Measurements from ENCODE around the gene SLC4A2. TPM values are rescaled to one million over a fixed set of nuclear protein-coding genes. Genes with fewer than 3 reads are reported as not detected.

SLC4A2 gene
- total RNA-seq, 2 donors from 2014 or later = 265 to 284 TPM

- no peak overlapping the region for H3K27ac Mint-ChIP-seq
- H3K4me3 ChIP-seq (ENCODE audit: low read length) = no peak overlapping the region
- peaks cover 30% of the 10 kb centered on the region for H3K36me3 Mint-ChIP-seq (ENCODE audit: low read depth)
- peaks cover 8% of the 10 kb centered on the region for H3K4me1 Mint-ChIP-seq
- H3K27me3 Mint-ChIP-seq (ENCODE audit: insufficient read depth) = no peaks in the 10 kb centered on the region
- DNase-seq = no peak
- WGBS, 2 experiments (ENCODE audit: insufficient coverage in 1 of 2, insufficient read length in 1 of 2) = 94% methylated on average over 5 of the region's 5 CpGs
- no peak overlapping the region for H3K27ac ChIP-seq (ENCODE audit: low read depth, low read length)
- no peaks in the 10 kb centered on the region for H3K9me3 ChIP-seq (ENCODE audit: control insufficient read depth, low read length)
- H3K9me3 Mint-ChIP-seq = no peaks in the 10 kb centered on the region
- no peak overlapping the region for H3K9ac ChIP-seq (ENCODE audit: extremely low read depth, low read length, poor library complexity, severe bottlenecking)
- H3K4me1 ChIP-seq (ENCODE audit: control insufficient read depth, insufficient read depth, low read length) = no peaks in the 10 kb centered on the region
- TF ChIP-seq, protein P1, sequence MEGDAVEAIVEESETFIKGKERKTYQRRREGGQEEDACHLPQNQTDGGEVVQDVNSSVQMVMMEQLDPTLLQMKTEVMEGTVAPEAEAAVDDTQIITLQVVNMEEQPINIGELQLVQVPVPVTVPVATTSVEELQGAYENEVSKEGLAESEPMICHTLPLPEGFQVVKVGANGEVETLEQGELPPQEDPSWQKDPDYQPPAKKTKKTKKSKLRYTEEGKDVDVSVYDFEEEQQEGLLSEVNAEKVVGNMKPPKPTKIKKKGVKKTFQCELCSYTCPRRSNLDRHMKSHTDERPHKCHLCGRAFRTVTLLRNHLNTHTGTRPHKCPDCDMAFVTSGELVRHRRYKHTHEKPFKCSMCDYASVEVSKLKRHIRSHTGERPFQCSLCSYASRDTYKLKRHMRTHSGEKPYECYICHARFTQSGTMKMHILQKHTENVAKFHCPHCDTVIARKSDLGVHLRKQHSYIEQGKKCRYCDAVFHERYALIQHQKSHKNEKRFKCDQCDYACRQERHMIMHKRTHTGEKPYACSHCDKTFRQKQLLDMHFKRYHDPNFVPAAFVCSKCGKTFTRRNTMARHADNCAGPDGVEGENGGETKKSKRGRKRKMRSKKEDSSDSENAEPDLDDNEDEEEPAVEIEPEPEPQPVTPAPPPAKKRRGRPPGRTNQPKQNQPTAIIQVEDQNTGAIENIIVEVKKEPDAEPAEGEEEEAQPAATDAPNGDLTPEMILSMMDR (conservative IDR thresholded peaks at IDR 0.05) = no peak
- H3K4me3 Mint-ChIP-seq = no peak overlapping the region
- H3K36me3 ChIP-seq (ENCODE audit: control insufficient read depth, insufficient read depth, low read length) = peaks cover 35% of the 10 kb centered on the region
- H3K27me3 ChIP-seq (ENCODE audit: control insufficient read depth, insufficient read depth, low read length, poor library complexity, severe bottlenecking) = no peaks in the 10 kb centered on the region
Observed at GRCh38 chr7:151094675-151095074, 35.3 kb downstream of the SLC4A2 start.

DNA sequence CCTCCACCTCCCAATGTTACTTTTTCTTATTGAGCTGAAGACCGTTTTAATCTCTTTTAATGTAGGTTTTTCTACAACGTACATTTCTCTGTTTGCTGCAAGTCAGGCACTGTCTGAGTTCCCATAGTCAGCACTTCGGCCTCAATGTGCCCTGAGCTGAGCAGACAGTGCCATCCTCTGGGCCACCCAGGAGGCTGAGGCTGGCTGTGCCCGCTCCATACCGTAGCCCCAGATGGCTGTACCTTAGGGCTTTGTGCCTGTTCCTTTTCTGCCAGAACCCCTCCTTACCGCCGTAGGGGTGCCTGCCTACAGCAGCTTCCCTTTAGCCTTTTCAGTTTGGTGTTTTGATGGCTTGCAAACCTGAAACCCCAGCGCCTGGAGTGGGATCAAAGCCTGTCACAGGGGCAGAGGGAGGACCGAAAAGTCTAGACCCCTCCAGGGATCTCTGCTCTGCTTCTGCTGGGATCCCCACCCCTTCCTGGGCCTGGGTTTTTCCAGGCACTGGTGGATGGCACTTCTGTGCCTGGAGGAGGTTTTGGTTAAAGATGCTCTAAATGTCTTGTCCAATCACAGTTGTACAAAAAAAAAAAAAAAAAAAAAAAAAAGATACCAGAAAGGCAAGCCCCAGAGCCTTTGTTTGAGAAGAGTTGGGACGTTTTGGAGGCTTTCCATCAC, 35.9 kb downstream of the SLC4A2 start:
- Histone ChIP-seq H3K27me3 (ENCODE audit: control insufficient read depth, insufficient read depth, low read length, poor library complexity, severe bottlenecking) (no peaks in the 10 kb centered on the region), H3K4me3 (ENCODE audit: low read length) (no peak overlapping the region), H3K27ac (ENCODE audit: low read depth, low read length) (no peak overlapping the region), H3K36me3 (ENCODE audit: control insufficient read depth, insufficient read depth, low read length) (peaks cover 38% of the 10 kb centered on the region), H3K4me1 (ENCODE audit: control insufficient read depth, insufficient read depth, low read length) (no peaks in the 10 kb centered on the region), H3K9ac (ENCODE audit: extremely low read depth, low read length, poor library complexity, severe bottlenecking) (no peak overlapping the region), H3K9me3 (ENCODE audit: control insufficient read depth, low read length) (no peaks in the 10 kb centered on the region)
- DNase-seq = no peak
- Mint-ChIP-seq H3K27ac (no peak overlapping the region), H3K27me3 (ENCODE audit: insufficient read depth) (no peaks in the 10 kb centered on the region), H3K4me1 (peaks cover 6% of the 10 kb centered on the region), H3K4me3 (no peak overlapping the region), H3K36me3 (ENCODE audit: low read depth) (peaks cover 29% of the 10 kb centered on the region), H3K9me3 (no peaks in the 10 kb centered on the region)
- TF ChIP-seq, protein P1 (conservative IDR thresholded peaks at IDR 0.05) = no peak
- WGBS, 2 experiments (ENCODE audit: insufficient coverage in 1 of 2, insufficient read length in 1 of 2) = 93 to 95% methylated on average over 8 to 10 of the region's 10 CpGs

GRCh38 chr7:151095828-151096475, 36.6 kb downstream of the SLC4A2 start:
- no peaks in the 10 kb centered on the region for H3K4me1 ChIP-seq (ENCODE audit: control insufficient read depth, insufficient read depth, low read length)
- Mint-ChIP-seq H3K4me3 (no peak overlapping the region), H3K36me3 (ENCODE audit: low read depth) (peaks cover 29% of the 10 kb centered on the region), H3K4me1 (peaks cover 6% of the 10 kb centered on the region), H3K27me3 (ENCODE audit: insufficient read depth) (no peaks in the 10 kb centered on the region), H3K27ac (no peak overlapping the region), H3K9me3 (no peaks in the 10 kb centered on the region)
- WGBS, 2 experiments (ENCODE audit: insufficient coverage in 1 of 2, insufficient read length in 1 of 2) = 94 to 95% methylated on average over 15 to 17 of the region's 17 CpGs
- TF ChIP-seq, protein P1 (conservative IDR thresholded peaks at IDR 0.05) = no peak
- peaks cover 36% of the 10 kb centered on the region for H3K36me3 ChIP-seq (ENCODE audit: control insufficient read depth, insufficient read depth, low read length)
- H3K9ac ChIP-seq (ENCODE audit: extremely low read depth, low read length, poor library complexity, severe bottlenecking) = no peak overlapping the region
- no peaks in the 10 kb centered on the region for H3K9me3 ChIP-seq (ENCODE audit: control insufficient read depth, low read length)
- no peaks in the 10 kb centered on the region for H3K27me3 ChIP-seq (ENCODE audit: control insufficient read depth, insufficient read depth, low read length, poor library complexity, severe bottlenecking)
- no peak for DNase-seq
- no peak overlapping the region for H3K27ac ChIP-seq (ENCODE audit: low read depth, low read length)
- no peak overlapping the region for H3K4me3 ChIP-seq (ENCODE audit: low read length)
